Stimulated activated CD4-positive, alpha-beta T cell treated with anti-CD3 and anti-CD28 coated beads, TNF-alpha, amount 100 ng/mL, for 1 hour (primary cell): ENCODE data around the gene ZMIZ2.

ENCODE experiments used
- DNase-seq, 3 donors: peaks; one replicate each; pipeline ENCODE4 v3.0.0-alpha.2; 2020; ENCODE audit warnings: low read depth in 3 of 3, low spot score in 1 of 3

ZMIZ2 gene

DNA sequence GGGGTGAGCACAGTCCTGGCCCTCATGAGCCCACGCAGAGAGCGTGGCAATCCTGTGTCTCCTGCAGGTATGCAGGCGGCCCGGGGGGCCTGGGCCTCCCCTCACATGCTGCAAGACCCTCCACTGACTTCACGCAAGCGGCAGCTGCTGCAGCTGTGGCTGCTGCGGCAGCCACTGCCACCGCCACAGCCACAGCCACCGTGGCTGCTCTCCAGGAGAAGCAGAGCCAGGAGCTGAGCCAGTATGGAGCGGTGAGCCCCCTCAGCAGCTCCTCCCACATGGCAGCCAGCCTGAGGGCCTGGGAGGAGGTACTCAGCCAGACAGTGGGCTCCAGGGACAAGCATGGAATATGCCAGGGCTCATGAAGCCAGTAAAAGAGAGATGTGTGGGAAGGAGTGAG, 8.7 kb downstream of the ZMIZ2 start:
- no peak for DNase-seq

DNA sequence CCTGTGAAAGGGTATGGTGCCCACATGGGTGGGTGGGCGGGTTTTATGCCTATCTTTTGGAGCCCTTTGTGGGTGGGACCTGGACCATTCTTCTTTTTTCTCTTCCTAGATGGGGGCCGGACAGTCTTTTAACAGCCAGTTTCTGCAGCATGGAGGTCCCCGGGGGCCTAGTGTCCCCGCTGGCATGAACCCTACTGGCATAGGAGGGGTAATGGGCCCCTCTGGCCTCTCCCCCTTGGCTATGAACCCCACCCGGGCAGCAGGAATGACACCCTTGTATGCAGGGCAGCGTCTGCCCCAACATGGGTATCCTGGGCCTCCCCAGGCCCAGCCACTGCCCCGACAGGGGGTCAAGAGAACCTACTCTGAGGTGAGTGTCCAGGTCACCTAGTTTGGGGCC, 9.1 kb downstream of the ZMIZ2 start:
- DNase-seq = no peak

DNA sequence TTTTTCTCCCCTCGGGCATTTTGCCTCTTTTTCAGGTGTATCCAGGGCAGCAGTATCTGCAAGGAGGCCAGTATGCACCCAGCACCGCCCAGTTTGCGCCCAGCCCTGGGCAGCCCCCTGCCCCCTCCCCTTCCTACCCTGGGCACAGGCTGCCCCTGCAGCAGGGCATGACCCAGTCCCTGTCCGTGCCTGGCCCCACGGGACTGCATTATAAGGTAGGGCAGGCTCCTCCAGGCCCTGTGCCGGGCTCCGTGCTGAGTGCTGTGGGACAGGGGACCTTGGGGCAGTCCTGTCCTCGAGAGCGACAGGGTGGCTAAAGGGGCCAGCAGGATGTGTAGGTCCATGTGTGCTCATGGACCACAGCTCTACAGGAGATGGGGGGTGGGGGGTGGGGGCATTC, 10.6 kb downstream of the ZMIZ2 start:
- no peak for DNase-seq

DNA sequence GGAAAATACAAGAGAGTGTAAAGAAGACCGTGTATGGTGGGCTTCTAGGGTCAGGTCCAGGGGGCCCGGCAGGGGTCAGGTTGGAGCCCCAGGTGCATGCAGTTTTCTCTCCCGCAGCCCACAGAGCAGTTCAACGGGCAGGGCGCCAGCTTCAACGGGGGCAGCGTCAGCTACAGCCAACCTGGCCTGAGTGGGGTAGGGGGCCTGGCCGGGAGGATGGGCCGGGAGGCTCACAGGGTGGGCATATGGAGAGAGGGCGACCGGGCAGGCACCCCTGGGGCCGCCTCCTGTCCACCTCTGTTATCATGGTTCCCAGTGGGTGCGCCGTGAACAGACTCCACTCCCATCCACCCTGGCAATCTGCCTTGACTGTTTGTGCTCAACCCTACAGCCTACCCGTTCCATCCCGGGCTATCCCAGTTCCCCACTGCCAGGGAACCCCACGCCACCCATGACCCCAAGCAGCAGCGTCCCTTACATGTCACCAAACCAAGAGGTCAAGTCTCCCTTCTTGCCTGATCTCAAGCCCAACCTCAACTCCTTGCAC, 11.5 kb downstream of the ZMIZ2 start:
- DNase-seq = no peak

DNA sequence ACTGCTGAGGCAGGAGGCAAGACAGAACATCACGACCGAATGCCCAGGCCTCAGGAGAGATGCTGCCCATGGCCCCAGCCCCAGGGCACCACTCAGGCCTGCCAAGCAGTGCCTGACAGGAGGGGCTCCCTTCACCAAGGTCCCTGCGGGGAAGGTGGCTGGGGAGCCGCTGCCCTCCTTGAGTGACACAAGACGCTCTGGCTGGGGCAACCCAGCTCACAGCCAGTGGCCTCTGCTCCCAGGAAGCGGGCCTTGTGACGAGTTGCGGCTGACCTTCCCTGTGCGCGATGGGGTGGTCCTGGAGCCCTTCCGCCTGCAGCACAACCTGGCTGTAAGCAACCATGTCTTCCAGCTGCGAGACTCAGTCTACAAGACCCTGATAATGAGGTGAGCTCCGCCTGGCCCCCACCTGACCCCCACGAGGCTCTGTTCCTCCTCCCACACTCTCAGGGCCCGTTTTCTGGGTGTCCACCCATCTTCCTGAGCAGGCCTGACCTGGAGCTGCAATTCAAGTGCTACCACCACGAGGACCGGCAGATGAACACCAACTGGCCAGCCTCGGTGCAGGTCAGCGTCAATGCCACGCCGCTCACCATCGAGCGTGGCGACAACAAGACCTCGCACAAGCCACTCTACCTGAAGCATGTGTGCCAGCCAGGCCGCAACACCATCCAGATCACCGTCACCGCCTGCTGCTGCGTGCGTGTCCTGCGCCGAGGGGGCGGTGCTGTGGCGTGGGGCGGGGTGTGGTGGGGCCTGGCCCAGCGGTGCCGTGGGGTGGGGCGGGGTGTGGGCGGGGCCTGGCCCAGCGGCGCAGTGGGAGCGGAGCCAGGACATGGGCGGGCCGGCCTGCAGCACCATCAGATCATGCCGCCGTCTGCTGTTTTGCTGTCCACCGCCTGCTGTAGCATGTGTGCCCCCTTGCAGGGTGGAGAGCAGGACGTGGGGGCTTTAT, 12.8 kb downstream of the ZMIZ2 start:
- DNase-seq = no peak

DNA sequence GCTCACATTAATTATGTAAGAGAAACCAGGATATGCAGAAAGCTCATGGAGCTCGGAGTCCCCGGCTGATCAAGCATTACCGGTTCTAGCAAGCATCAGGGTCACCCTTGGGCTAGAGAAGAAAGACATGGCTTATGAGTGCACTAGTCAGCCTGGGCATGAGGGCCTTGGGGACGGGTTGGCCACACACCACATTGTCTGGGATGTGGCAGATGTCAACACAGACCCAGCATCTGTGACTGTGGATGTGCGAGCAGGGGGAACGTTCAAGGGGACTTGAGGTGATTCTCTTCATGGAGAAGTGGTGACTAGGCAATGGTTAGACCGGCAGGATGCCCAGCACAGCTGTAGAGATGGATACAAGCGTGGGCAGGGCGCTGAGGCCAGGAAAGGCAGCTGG, 13.7 kb downstream of the ZMIZ2 start:
- DNase-seq = no peak

DNA sequence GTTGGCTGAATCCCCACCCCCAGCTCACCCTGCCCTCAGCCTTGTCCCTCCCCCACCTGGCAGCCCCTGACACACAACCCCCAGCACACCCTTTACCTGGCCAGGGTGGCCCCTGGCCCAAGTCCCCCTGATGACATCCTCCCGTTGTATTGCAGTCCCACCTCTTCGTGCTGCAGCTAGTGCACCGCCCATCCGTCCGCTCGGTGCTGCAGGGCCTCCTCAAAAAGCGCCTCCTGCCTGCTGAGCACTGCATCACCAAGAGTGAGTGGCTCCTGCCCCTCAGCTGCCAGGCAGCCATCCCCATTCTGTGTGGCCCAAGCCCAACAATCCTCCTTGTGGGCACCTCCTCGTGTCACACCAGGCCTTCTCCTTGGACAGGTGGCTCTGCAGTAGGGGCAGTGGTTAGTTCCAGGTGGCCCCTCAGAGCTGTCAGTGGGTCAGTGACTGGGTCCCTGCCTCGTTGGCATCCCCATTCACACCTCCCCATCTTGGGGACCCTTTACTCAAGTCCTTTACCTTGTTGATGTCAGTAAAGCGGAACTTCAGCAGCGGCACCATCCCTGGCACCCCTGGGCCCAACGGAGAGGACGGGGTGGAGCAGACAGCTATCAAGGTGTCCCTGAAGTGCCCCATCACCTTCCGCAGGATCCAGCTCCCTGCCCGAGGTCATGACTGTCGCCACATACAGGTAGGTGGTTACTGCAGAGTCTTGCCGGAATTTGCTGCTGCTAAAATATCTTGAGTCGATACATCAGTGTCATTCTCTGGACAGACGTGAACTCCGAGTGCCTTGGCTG, 14.3 kb downstream of the ZMIZ2 start:
- DNase-seq = no peak

DNA sequence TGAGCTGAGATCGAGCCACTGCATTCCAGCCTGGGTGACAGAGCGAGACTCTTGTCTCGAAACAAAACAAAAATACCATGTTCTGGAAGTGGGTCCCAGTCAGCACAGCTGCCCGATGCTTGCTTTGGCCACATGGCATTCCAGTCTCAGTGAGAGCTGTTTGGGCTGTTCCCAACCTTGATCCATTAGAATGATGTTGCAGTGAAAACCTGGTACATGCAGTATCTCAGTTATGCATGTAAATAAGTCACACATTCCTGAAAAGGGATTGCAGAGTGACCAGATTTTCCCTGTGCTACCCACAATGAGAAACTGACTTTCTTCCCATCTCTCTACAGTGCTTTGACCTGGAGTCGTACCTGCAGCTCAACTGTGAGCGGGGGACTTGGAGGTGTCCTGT, 15.4 kb downstream of the ZMIZ2 start:
- DNase-seq = no peak

DNA sequence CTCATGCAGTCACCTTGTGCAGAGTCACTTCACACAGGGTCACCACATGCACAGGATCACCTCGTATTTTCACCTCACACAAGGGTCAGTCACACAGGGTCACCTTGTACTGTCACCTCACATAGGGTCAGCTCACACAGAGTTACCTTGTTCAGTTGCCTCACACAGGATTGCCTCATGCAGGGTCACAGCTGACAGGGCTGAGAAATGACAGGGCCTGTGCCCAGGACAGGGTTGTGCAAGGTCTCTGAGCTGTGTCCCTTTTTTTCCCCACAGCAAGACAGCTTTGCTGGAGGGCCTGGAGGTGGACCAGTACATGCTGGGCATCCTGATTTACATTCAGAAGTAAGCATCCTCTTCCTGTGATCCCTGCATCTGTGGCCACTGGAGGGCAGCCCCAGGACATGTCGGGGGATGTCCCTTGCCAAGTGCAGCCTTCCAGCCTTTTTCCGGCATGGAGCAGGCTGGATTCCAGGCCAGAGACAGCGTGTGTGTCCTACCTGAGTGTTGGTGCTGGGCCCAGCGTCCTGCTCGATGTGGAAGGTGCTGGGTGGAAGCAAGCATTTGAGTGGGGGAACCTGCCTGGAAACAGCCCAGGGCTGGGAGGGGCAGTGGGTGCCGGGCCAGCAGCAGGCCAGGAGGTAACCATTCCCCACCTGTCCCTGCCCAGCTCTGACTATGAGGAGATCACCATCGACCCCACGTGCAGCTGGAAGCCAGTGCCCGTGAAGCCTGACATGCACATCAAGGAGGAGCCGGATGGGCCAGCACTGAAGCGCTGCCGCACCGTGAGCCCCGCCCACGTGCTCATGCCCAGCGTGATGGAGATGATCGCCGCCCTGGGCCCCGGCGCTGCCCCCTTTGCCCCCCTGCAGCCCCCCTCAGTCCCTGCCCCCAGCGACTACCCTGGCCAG, 16.3 kb downstream of the ZMIZ2 start:
- no peak for DNase-seq

DNA sequence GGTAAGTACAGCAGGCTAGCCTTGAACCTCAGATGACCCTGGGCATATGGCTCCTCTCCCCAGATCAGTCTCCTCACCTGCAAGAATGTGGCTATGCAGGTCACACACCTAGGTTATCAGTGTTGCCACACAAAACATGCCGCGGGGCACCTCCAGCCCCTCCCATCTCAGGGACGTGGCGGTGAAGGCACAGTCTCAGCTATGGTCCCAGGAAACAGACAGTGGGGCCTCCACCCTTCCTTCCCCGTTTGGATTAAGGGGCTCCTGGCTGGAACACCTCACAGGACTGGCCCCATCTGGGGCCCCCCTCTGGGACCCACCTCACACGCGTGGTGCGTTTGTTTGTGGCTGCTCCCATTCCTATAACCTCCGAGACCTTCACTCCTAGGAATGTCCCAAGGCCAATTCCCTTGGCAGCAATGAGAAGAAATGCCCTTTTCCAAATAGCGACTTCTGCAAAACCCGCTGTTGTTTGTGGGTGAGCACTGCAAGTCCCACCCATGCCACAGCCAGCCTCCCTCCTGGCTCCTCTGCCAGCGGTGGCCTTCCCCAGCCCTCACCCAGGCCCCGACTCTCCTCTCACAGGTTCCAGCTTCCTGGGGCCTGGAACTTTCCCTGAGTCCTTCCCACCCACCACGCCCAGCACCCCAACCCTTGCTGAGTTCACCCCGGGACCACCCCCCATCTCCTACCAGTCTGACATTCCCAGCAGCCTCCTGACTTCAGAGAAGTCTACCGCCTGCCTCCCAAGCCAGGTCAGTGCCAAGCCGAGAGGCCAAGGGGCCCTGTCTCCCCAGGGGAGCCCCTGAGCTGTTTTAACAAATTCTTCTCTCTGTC, 17.1 kb downstream of the ZMIZ2 start:
- DNase-seq = no peak

DNA sequence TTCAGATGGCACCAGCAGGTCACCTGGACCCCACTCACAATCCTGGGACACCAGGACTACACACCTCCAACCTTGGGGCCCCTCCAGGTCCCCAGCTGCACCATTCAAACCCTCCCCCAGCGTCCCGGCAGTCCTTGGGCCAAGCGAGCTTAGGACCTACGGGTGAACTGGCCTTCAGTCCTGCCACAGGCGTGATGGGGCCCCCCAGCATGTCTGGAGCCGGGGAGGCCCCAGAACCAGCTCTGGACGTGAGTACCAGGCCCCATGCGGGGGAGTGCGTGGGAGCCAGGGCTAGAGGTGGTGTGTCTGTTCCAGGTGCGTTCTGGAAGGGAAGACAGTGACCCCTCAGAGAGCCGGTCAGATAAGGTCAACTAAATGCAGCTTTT, 17.8 kb downstream of the ZMIZ2 start:
- no peak for DNase-seq

DNA sequence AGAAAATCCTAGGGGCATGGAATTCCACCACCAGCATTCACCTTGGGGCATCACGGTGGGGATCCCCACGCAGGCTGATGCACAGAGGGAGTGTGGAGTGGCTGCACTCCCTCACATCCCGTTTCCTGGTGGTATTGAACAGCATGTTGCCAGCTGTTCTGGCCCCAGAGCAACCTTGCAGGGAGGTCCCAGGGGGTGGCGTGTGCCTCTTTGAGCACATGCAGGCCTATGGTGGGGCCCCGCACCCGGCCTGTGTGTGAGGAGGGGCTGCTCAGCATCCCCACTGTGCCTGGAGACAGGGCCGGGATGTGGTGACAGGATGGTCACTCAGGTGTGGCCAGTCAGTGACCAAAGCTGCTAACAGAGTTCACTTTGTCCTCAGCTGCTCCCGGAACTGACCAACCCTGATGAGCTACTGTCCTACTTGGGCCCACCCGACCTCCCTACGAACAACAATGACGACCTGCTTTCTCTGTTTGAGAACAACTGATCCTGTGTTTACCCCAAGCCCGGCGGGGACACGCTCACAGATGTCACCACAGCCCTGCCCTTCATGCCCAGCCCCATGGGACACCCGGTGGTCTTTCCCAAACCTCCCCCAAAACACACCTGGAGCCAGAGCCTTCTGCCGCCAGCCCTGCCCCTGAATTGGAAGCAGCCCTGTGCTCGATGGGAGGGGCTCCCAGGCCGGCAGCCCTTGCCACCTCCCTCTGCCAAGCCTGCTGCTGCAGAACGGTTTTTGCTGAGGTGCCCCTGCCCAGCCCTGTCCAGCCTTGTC, 18.7 kb downstream of the ZMIZ2 start:
- DNase-seq = no peak

DNA sequence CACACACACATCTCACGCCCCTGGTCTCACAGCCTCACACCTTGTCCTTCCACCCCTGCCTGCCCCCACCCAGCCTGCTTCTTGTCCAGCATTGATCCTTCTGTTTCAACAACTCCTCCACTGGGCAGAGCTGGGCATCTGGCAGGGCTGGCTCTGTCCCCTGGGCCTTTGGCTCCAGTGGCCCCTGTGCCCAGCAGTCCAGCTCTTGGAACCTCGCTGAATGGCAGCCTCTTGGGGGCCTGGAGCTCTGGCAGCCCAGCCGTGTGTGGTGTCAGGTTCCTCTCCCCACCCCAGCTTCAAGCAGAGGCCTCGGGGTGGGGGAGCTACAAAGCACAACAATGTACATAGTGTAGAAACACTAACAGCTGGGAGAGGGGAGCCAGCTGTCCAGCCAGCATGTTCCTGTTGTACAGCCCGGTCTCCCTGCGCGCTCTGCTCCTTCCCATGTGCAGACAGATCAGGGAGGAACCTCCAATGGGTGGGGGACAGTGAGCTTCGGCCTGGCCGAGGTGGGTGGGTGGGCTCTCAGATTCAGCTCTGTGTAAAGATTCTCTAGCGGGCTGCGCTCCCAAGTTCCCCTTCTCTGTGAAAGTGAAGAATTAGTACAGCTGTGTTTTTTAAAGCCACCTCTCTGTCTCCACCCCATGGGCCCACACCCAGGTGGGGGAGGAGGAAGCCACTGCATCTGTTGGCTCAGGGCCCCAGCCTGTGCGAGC, 19.4 kb downstream of the ZMIZ2 start:
- no peak for DNase-seq

DNA sequence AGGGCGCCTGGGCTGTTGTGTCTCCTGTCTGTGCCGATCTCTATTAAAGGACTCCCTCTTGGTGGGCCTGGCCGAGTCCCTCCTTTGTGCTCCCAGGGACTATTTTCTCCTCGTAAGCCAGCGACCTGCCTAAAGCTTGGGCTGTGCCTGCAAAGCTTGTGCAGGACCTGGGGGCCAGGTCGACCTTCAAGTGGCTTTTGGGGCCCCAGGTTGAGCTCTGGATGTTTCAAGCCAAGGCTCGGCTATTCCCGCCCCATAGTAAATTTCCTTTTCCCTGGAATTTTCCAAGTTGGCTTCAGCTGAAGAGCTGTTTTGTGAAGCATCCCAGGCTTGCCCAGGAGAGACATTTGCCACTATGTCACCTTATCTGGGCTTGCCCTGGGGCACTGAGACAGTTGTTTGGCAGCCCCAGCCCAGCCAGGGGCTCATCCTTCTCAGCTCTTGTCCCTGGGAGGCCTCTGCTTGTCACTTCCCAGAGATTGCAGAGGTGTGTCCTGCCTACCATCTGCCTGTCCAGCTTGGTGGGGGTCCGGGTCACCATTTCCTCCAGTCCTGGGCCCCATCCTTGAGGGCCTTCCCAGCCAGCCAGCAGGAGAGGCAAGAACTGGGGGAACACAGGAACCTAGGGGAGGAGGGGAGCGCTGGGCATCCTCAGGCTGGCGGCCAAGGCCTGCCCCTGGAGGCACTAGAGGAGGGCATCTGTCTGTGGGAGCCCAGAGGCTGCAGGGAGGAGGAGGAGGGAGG, 20.2 kb downstream of the ZMIZ2 start:
- no peak for DNase-seq

DNA sequence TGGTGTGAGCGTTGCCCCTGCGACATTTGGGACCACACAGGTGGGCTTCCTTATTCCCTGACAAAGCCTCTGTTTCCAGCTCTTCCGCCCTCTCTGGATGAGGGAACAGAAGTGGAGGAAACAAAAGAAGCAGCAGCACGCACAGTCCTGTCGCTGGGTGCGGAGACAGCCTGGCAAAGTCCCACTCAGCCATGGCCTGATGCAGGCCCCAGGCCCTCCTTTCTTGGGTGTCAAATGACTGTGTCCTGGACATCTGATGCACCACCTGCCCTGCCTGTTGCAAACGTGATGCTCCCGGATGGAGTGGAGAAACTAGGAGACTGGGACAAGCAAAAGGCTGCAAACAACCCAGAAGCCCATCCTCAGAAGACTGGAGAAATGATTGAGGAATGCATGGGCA, 20.7 kb downstream of the ZMIZ2 start:
- DNase-seq = no peak

DNA sequence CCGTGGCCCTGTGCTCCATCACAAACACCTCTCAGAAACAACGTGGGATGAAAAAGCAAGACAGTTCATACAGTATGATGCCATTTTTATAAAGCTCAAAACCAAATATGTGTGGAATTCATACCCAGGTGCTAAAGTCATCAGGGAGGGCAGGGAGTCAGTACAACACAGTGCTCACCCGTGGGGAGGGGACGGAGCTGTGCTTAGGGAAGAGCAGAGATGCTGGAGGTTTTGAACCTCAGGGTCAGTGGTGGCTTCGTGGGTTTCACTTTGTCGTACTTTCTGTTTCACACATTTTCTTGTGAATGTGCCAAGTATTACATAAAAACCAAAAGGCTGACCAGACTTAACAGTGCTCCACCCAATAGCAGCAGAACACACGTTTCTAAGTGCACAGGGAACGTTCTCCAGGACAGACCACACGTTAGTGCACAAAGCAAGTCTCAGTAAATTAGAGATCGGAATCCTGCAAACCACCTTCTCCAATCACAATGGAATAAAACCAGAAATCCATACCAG, 21.2 kb downstream of the ZMIZ2 start:
- no peak for DNase-seq

DNA sequence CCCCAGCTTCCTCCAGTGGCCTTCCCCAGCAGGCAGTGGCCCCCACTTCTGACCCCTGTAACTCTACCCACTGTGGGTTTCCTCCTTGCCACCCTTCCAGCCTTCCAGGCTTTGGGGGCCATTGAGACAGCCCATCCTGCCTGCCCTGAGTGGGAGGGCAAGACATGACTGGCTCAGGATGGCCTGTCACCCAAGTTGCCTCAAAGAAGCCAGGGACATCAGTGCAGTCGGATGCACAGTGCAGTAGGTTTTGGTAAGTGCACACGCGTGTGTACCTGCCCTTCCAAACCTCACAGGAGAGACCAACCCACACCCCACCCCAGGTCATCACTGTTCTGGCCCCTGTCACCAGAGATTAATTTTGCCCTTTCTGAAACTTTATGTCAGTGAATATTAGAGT, 22.7 kb downstream of the ZMIZ2 start:
- DNase-seq = no peak

DNA sequence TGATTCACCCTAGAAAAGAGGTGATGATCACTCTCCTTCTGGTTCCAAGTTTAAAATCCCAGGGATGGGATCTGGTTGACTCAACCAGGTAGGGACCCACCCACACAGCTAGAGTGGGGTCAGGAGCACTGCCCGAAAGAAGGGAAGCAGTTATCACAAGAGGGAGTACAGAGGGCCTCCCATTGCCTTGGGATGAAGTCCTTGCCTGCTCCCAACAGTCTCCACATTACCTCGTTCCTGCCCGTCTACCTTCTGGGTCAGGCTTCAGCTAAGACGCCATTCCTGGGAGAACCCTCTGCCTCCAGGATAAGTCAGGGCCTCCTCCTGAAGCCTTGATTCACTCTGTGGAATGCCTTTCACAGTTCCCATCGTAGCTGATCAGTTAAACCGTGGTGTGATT, 23.8 kb downstream of the ZMIZ2 start:
- no peak for DNase-seq
